OCI-LY3 (cell line): ENCODE measurements around the gene FGR.

Experiments used
- EZH2phosphoT487 ChIP-seq: fragments of 200-600 bp; shearing (Covaris generic); IDR thresholded peaks from 2 replicates; pipeline ENCODE4 v1.6.1; 2018; ENCODE audit warnings: antibody characterized with exemption, mixed run types, low read depth
- TF ChIP-seq, protein P1 (sequence below): fragments of 200-600, 300-600 bp; sonication (generic); IDR thresholded peaks from 2 replicates; pipeline ENCODE4 v1.5.1; 2014; ENCODE audit warnings: antibody characterized with exemption, low read length, low read depth

DNA sequence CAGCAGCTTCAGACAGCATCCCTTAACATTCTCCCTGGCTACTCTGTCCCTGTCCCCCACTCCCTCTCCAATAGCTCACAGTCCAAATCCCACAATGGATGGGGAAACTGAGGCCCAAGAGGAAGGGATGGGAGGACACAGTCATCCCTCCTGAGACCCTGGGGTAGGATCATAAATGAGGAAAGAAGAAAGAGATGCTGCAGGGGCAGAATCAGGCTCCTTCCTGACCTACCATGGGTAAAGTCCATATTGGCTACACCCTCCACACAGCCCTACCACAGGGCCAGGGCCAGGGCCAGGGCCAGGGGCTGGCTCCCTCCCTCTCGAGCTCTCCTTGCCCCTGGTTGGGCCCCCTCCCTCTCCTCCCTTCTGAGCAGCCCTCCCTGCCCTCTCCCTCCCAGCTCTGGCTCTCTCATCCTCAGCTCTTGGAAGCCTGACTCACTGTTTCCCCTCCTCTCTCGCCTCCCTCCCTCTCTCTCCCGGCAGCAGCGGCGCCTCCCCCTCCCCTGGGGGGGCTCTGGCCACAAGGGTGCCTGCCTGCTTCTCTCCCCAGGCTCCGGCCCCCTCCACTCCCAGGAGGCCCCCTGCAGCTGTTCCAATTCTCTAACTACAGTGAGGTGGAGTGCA, 36.0 kb downstream of the FGR start:
- TF ChIP-seq, protein P1, sequence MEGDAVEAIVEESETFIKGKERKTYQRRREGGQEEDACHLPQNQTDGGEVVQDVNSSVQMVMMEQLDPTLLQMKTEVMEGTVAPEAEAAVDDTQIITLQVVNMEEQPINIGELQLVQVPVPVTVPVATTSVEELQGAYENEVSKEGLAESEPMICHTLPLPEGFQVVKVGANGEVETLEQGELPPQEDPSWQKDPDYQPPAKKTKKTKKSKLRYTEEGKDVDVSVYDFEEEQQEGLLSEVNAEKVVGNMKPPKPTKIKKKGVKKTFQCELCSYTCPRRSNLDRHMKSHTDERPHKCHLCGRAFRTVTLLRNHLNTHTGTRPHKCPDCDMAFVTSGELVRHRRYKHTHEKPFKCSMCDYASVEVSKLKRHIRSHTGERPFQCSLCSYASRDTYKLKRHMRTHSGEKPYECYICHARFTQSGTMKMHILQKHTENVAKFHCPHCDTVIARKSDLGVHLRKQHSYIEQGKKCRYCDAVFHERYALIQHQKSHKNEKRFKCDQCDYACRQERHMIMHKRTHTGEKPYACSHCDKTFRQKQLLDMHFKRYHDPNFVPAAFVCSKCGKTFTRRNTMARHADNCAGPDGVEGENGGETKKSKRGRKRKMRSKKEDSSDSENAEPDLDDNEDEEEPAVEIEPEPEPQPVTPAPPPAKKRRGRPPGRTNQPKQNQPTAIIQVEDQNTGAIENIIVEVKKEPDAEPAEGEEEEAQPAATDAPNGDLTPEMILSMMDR: no peak
- TF ChIP-seq EZH2phosphoT487: no peak
